CD4-positive, alpha-beta T cell treated with Interleukin-2 at 100 ng/mL for 4 hours (primary cell): Measurements from ENCODE around the gene ZFY.
A peak's percentile ranks its signal among the peaks of the same experiment; 100 is the strongest.

Experiments used
- DNase-seq: peaks from one replicate; pipeline ENCODE4 v3.0.0-alpha.2; 2020; ENCODE audit warnings: low spot score

Gene ZFY

GRCh38 chrY:2934861-2935715 lies at the start of gene ZFY:
Gene ZFY, plus strand, starts transcription at chrY:2935381. Its CDS starts 18,556 bp downstream, at chrY:2953937.
- peak; percentile 61 for DNase-seq

DNA sequence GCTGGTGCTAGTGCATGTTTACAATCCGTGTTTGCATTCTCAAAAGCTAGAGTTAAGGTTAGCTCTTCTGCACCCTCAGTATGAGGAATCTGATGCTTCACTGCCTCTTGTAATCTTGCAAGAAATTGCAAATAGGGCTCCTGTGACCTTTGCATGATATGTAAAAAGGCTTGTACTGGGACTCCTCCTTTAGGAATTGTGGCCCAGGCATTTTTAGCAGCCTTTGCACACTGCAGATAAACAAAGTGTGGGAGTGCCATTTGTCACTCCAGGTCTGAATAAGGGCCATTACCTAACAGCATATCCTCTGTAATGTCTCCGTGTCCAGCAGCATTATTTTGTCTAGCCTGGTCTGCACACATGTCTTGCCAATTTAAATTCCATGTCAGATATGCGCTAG lies 49.3 kb upstream of the ZFY start:
- no peak for DNase-seq

DNA sequence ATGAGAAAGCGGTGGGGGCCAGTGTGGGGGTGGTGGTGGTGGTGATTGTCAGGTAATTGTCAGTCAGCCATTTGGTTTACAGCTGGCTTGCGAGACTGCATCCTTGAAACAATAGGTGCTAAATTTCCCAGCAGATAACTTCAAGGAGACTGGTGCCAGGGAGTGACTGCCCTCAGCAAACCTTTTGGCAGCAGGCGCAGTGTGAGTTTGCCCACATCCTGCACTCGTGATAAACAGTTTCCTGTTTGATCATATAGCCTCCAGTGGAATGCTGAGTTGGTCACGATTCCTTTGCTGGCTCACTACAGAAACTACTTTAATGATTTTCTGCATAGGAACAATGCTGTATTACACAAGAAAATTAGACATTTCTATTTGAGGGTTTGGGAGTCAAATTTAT lies 47.8 kb upstream of the ZFY start:
- peak; percentile 25 for DNase-seq

DNA sequence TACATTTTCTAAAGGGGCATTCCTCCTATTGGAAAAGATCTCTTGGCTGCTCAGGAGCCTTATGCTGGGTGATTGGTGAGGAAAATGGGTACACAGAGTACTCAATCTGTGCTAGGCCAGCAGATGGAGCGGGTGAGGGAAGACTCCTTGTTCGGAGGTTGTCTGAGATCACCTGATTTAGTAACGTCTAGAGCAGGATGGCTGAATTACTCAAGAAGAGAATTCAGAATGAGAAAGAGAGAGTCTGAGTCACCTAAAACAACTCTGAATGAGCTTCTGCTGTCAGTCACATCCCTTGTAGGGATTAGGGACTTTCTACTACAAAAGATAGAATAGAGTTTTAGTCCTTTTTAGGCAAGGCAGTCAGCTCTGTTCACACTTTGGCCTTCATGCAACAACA lies 47.2 kb upstream of the ZFY start:
- DNase-seq = no peak

GRCh38 chrY:2893471-2893870 lies 41.7 kb upstream of the ZFY start:
- no peak for DNase-seq

GRCh38 chrY:2896050-2896449 lies 39.1 kb upstream of the ZFY start:
- no peak for DNase-seq

- no peak for DNase-seq
Measured at GRCh38 chrY:2907356-2907755, 27.8 kb upstream of the ZFY start.

DNA sequence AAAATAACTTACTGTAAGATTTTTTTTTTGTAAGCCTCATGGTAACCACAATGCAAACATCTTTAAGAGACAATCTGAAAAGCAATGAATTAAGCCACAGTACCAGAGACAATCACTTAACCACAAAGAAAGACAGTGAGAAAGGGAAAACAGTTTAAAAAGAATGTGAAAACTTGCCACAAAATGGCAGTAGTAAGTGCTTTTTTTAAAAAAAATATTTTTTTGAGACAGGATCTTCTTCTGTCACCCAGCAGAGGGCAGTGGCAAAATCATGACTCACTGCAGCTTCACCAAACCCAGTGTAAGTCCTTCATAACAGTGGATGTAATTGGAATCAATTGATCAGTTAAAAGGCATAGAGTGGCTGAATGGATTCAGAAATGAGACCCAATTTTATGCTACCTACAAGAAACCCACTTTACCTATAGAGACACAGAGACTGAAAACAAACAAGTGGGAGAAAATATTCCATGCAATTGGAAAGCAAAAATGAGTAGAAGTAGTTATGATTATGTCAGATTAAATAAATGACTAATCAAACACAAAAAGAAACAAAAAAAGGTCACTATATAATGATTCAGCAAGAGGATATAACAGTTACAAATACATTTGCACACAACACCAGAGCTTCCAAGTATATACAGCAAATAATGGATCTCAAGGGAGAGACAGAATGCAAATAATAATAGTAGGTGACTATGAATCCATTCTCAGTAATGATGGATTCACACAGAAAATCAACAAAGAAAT lies 21.9 kb upstream of the ZFY start:
- peak; percentile 59 for DNase-seq

GRCh38 chrY:2934078-2934477 lies 1.1 kb upstream of the ZFY start:
- DNase-seq = no peak

DNA sequence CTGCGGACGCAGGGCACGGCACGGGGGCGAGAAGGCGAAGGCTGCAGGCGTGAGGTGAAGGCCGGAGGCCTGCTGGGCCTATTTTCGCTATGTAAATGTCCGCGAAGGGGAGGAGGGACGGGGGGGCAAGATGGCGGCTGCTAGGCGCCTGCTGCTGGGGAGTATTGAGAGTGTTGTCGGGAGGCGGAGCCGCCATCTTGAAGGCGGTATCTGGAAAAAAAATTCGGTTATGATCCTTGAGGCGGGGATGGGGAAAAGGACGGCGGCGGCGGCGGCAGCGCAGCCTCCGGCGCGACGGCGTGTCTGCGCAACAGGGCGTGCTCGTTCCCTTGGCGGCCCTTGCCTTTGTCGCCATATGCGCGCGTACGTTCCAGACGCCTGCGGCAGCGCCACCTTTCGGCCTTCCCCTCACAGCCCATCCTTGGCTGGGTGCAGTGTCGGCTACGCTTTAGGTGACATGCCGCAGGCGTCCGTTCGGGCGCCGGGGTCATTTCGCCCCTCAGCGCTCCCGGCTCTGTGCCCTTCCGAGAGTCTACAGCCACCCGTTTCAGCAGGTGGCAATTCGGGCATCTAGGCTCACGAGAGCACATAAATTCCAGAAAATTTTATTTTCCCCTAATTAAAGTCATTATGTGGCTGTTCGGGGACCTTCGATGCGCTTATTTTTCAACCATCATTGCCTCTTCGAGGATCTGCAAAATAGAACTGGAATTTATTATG lies 695 bp downstream of the ZFY start:
- DNase-seq = peak; percentile 86

GRCh38 chrY:2936436-2936750 lies 1.2 kb downstream of the ZFY start:
- no peak for DNase-seq

DNA sequence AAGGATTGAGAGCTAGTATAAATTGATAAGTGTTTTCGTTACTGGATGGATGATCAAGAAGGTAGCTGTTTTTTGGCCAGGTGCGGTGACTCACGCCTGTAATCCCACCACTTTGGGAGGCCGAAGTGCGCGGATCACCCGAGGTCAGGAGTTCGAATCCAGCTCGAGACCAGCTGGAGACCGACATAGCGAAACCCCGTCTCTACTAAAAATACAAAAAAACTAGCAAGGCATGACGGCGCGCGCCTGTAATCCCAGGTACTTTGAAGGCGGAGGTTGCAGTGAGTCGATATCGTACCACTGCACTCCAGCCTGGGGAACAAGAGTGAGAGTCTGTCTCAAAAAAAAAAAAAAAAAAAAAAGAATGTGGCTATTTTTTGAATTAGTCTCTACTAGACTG lies 2.0 kb downstream of the ZFY start:
- DNase-seq = no peak

GRCh38 chrY:2949590-2950252 lies 14.5 kb downstream of the ZFY start:
- DNase-seq = peak; percentile 5

DNA sequence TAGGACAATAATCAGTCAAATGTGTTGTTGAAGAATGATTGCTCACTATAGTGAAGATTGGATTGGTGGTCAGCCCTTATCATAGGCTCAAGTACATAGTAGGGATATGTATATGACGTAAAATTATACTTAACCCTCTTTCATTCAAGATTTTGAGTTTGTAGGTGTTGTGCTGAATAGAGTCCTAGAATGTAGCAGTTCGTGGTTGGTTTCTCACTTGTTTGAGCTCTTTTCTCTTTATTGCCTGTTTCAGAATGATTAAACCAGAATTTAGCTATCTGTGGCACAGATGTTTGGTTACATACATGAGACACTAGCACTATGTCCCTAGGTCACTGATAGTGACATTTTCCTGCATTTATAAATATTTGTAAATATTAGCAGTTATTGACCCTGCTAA lies 15.5 kb downstream of the ZFY start:
- no peak for DNase-seq

- DNase-seq = no peak
Measured at GRCh38 chrY:2952912-2953311, 17.7 kb downstream of the ZFY start.

DNA sequence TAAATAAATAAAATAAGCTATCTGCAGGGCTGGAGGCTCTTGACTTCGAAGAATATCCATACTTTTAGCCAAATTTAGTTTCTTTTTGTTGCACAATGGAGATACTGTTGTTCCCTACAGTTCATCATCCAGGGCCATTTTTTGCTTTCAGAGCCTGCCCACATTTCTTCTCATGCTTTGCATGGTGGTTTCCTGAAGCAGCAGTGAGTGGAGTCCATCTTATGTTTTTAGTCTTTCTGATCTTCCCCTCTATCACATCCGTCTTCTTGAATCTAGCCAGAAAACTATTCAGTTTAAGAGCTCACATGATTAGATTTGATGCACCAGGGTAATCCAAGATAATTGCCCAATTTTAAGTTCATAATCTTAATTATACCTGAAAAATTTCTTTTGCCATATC lies 19.6 kb downstream of the ZFY start:
- no peak for DNase-seq

DNA sequence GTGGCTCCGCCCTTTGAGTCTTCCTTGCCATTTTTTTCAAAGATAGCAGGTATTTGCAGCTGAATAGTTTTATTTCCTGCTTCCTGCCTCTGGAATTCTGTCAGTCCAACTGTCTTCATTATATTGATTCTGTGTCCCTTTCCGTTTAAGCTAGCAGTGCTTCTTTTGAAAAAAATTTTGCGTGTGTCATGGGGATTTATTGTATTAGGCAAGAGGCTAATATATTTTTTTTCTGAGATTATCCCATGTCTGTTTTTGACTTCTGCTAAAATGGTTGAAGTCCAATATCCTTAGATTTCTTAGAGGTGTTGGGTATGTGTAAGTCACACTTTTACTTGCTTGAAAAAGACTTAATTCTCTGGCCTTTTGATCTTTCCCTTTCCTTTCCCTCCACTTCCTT lies 20.4 kb downstream of the ZFY start:
- DNase-seq = no peak

DNA sequence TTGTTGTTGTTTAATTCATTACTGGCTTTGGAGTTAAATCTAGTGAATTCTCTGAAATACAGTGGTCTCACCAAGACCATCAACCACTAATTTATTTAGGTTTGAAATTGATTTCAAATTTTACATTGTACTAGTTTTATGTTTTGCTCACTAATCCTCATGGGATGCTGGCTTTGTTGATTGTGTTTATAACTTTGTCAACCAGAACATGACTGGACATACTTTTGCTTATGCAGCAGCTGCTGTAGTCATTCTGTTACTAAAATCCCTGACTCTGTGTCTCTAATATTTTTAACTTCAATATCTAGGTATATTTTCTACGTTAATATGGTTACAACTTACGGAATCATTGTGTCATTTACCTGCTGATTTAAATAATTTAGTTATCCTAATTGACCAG lies 26.9 kb downstream of the ZFY start:
- DNase-seq = no peak

GRCh38 chrY:2964814-2965213 lies 29.6 kb downstream of the ZFY start:
- no peak for DNase-seq

GRCh38 chrY:2965629-2966028 lies 30.4 kb downstream of the ZFY start:
- no peak for DNase-seq

DNA sequence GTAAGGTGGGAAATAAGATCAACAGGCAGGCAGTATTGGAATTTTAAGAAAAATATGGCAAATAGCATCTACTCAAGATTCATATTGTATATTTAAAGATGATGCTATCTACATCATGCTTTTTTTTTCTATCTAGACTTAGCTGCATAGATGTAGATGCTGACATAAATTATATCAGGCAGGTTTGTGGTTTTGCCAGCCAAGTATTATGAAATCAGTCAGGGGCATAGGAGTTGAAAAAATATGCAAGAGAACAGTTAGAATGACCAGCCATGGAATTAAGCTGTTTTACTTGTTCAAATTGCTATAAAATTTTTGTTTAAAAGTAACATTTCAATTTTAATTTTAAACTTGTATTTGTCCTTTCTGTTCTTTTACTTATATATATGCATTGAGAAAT lies 34.4 kb downstream of the ZFY start:
- DNase-seq = no peak

GRCh38 chrY:2972708-2973107 lies 37.5 kb downstream of the ZFY start:
- DNase-seq = no peak
